ENCODE results near the gene OR5F1. TPM values are rescaled to one million over a fixed set of nuclear protein-coding genes. Genes with fewer than 3 reads are reported as not detected.

OR5F1 gene
- total RNA-seq (2022; extraction: Qiagen RNA extraction) = not detected in 5 replicates

DNA sequence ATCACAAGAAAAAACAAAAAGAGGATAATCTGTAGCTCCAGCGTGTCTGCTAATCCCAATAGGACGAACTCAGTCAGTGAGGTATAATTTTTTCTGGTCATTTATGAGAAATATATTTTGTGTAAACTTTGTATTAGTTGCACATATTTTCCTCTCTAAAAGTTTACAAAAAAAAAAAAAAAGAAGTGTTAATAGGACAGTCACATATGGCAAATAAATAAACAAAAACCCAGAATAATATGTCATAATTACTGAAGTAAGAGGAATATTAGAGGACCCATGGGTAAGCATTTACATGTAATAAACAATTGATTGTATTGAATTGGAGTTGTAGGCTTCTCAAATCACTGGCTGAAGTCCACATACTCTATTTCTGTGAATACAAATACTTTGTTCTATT, at the start of gene OR5F1:
Gene OR5F1 (minus strand): TSS at position 101 of the 400 bp plus-strand sequence. CDS start 0 bp downstream, at position 101.

DNA sequence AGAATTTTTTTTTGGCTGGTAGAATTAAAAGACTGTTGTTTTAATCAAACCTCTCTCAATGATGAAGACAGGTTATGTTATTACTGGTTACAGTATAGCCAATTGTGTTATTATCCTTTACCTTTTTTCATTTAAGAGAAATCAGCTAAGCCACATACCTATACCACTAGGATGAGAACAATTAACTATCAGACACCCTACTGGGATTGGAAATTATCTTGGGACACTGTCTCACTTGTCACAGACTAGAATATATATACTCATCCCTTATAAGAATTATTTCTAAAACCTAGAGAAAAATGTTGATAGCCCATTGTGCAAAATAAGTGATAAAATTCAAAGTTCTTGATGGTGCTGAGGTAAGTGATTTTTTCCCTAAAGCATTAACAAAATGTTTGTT, 32.9 kb upstream of the OR5F1 start, which contains the start of gene OR5AS1:
Gene OR5AS1 (plus strand): TSS at position 301 of the 400 bp plus-strand sequence. CDS start 2,765 bp downstream, outside the sequence.

DNA sequence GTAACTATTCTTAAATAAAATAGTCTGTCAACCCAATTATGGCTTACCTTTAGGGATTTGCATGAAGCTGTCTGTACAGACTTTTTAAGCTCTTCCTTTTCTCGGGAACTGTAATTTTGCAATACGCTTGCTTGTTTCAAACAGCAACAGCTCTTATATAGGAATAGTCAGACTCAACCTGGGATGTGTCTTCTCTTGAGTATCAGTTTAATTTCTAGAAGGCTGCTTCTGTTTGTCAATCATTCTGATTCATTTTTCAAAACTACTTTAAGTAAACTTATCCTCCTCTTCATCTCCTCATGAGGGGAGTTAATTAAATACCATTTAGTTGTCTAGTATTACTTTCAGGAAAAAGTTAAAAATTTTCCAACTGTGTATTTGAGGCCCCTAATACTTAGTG, 24.6 kb downstream of the OR5F1 start, which contains the start of gene OR10AG1:
Gene OR10AG1 (minus strand): TSS at position 101 of the 400 bp plus-strand sequence. CDS start 38 bp downstream, at position 63.

Other genes starting within 250 kb of the OR5F1 start
- gene OR5D13, start 221.2 kb downstream of the OR5F1 start, total RNA-seq (2022; extraction: Qiagen RNA extraction) = not detected in 5 replicates
- gene OR5D14, start 199.1 kb downstream of the OR5F1 start, total RNA-seq (2022; extraction: Qiagen RNA extraction) = not detected in 5 replicates
- gene OR5L1, start 183.3 kb downstream of the OR5F1 start, total RNA-seq (2022; extraction: Qiagen RNA extraction) = not detected in 5 replicates
- not detected in 5 replicates for gene OR5D18, start 175.0 kb downstream of the OR5F1 start, total RNA-seq (2022; extraction: Qiagen RNA extraction)
- not detected in 5 replicates for gene OR5L2, start 167.4 kb downstream of the OR5F1 start, total RNA-seq (2022; extraction: Qiagen RNA extraction)
- gene OR5D16, start 155.9 kb downstream of the OR5F1 start, total RNA-seq (2022; extraction: Qiagen RNA extraction) = not detected in 5 replicates
- gene TRIM51, start 111.3 kb downstream of the OR5F1 start, total RNA-seq (2022; extraction: Qiagen RNA extraction) = not detected in 5 replicates
- gene OR5W2, start 80.0 kb downstream of the OR5F1 start, total RNA-seq (2022; extraction: Qiagen RNA extraction) = not detected in 5 replicates
- gene OR5I1, start 58.2 kb downstream of the OR5F1 start, total RNA-seq (2022; extraction: Qiagen RNA extraction) = not detected in 5 replicates
- not detected in 5 replicates for gene OR10AG1, start 24.7 kb downstream of the OR5F1 start, total RNA-seq (2022; extraction: Qiagen RNA extraction)
- gene OR5AS1, start 33.0 kb upstream of the OR5F1 start, total RNA-seq (2022; extraction: Qiagen RNA extraction) = not detected in 5 replicates
- gene OR8I2, start 98.7 kb upstream of the OR5F1 start, total RNA-seq (2022; extraction: Qiagen RNA extraction) = not detected in 5 replicates
- not detected in 5 replicates for gene OR8H2, start 109.1 kb upstream of the OR5F1 start, total RNA-seq (2022; extraction: Qiagen RNA extraction)
- not detected in 5 replicates for gene OR8H3, start 127.7 kb upstream of the OR5F1 start, total RNA-seq (2022; extraction: Qiagen RNA extraction)
- not detected in 5 replicates for gene OR8J3, start 145.6 kb upstream of the OR5F1 start, total RNA-seq (2022; extraction: Qiagen RNA extraction)
- not detected in 5 replicates for gene OR8K5, start 165.7 kb upstream of the OR5F1 start, total RNA-seq (2022; extraction: Qiagen RNA extraction)
- not detected in 5 replicates for gene OR5J2, start 182.0 kb upstream of the OR5F1 start, total RNA-seq (2022; extraction: Qiagen RNA extraction)
- gene OR5T2, start 239.6 kb upstream of the OR5F1 start, total RNA-seq (2022; extraction: Qiagen RNA extraction) = not detected in 5 replicates